HepG2 (cell line): ENCODE data around the gene MRPL50. TPM values are rescaled to one million over a fixed set of nuclear protein-coding genes. Genes with fewer than 3 reads are reported as not detected.

ENCODE experiments used
- ARNT ChIP-seq: fragments of 450-650 bp; IDR thresholded peaks from 2 replicates; pipeline ENCODE4 v1.6.1; 2017
- CHCHD3 ChIP-seq: sonication (generic); formaldehyde crosslinking; IDR thresholded peaks from 2 replicates; pipeline ENCODE4 v1.8.0; 2022; ENCODE audit warnings: mild to moderate bottlenecking, missing genetic modification reagents, moderate library complexity
- GFI1 ChIP-seq: sonication (generic); formaldehyde crosslinking; IDR thresholded peaks from 2 replicates; pipeline ENCODE4 v1.5.0; 2020; ENCODE audit warnings: missing genetic modification reagents, mild to moderate bottlenecking, borderline replicate concordance
- HNRNPK ChIP-seq: fragments of 200-400 bp; formaldehyde crosslinking; IDR thresholded peaks from 2 replicates; pipeline ENCODE4 v1.6.1; 2018; ENCODE audit warnings: low read length, low read depth, moderate library complexity, mild to moderate bottlenecking; ENCODE audit not compliant: poor library complexity, severe bottlenecking
- JUNB ChIP-seq: sonication (generic); formaldehyde crosslinking; IDR thresholded peaks from 2 replicates; pipeline ENCODE4 v1.8.0; 2022; ENCODE audit warnings: missing genetic modification reagents, mild to moderate bottlenecking, borderline replicate concordance
- SP1 ChIP-seq, 2 experiments: fragments of 450-650 bp in 1 of 2; sonication (generic) in 1 of 2; formaldehyde crosslinking in 1 of 2; IDR thresholded peaks; 2 replicates each; pipeline versions ENCODE4 v1.4.0 to v1.6.1; 2016 to 2020; ENCODE audit warnings: missing genetic modification reagents in 1 of 2
- SPEN ChIP-seq: sonication (generic); formaldehyde crosslinking; IDR thresholded peaks from 2 replicates; pipeline ENCODE4 v1.5.1; 2020; ENCODE audit warnings: low read depth, mild to moderate bottlenecking, missing genetic modification reagents
- ZMYM4 ChIP-seq: sonication (generic); formaldehyde crosslinking; IDR thresholded peaks from 2 replicates; pipeline ENCODE4 v1.8.1; 2023; ENCODE audit warnings: mild to moderate bottlenecking, missing genetic modification reagents
- ZNF274 ChIP-seq: sonication (generic); formaldehyde crosslinking; IDR thresholded peaks from 2 replicates; pipeline ENCODE4 v1.5.1; 2020; ENCODE audit warnings: mild to moderate bottlenecking, missing genetic modification reagents
- ZNF451 ChIP-seq: sonication (generic); formaldehyde crosslinking; IDR thresholded peaks from 2 replicates; pipeline ENCODE4 v1.5.0; 2020; ENCODE audit warnings: mild to moderate bottlenecking, missing genetic modification reagents
- ZNF772 ChIP-seq: sonication (generic); formaldehyde crosslinking; IDR thresholded peaks from 2 replicates; pipeline ENCODE4 v1.5.0; 2020; ENCODE audit warnings: mild to moderate bottlenecking, missing genetic modification reagents
- ZNF776 ChIP-seq: sonication (generic); formaldehyde crosslinking; IDR thresholded peaks from 2 replicates; pipeline ENCODE4 v1.4.0; 2020; ENCODE audit warnings: mild to moderate bottlenecking, missing genetic modification reagents
- polyA plus RNA-seq, 8 experiments: library from polyadenylated mRNA; depleted of rRNA in 3 of 8; stranded (reverse) in 7 of 8; unstranded in 1 of 8; fragments of >200 nt; fragmentation: Illumina TruSeq in 4 of 8; extraction: Trizol in 4 of 8; gene quantifications; 2 replicates each; pipeline versions ENCODE4 v1.2.1 to v1.2.3, GENCODE V29; 2011 to 2016; ENCODE audit warnings: low read depth in 4 of 8, missing spikeins in 1 of 8, mixed read lengths in 1 of 8; ENCODE audit not compliant: insufficient read depth in 1 of 8
- total RNA-seq, 5 experiments: library from RNA; depleted of rRNA; stranded (reverse); fragments of >200 nt; fragmentation: Illumina TruSeq; extraction: Trizol; gene quantifications; 2 replicates each; pipeline ENCODE4 v1.2.3, GENCODE V29; 2016; ENCODE audit warnings: low read depth in 1 of 5
- TF ChIP-seq, protein P1 (sequence below), 2 experiments: sonication (generic) in 1 of 2; formaldehyde crosslinking in 1 of 2; IDR thresholded peaks; 2 replicates each; pipeline versions ENCODE4 v1.6.1 to v1.9.0; 2014 to 2022; ENCODE audit warnings: antibody characterized with exemption in 1 of 2, borderline replicate concordance in 1 of 2, inconsistent platforms in 1 of 2, low read depth in 1 of 2, missing genetic modification reagents in 1 of 2
- TF ChIP-seq, protein P2 (sequence below): sonication (generic); formaldehyde crosslinking; IDR thresholded peaks from 2 replicates; pipeline ENCODE4 v1.8.1; 2023; ENCODE audit warnings: mild to moderate bottlenecking, missing genetic modification reagents, borderline replicate concordance
- TF ChIP-seq, protein P3 (sequence below): sonication (generic); formaldehyde crosslinking; IDR thresholded peaks from 2 replicates; pipeline ENCODE4 v1.4.0; 2020; ENCODE audit warnings: low read depth, mild to moderate bottlenecking, missing genetic modification reagents
- TF ChIP-seq, protein P4 (sequence below), 2 experiments: IDR thresholded peaks; 2 replicates each; pipeline ENCODE4 v1.6.1; 2011 to 2012; ENCODE audit warnings: low read length in 2 of 2, borderline replicate concordance in 1 of 2, low read depth in 1 of 2, mild to moderate bottlenecking in 1 of 2, moderate library complexity in 1 of 2

The MRPL50 gene
- total and polyA plus RNA-seq, 2 of the 13 experiments (the other 11 are each of a cell fraction or from before 2014, with no cell fraction given): 37.1 to 70.0 TPM

DNA sequence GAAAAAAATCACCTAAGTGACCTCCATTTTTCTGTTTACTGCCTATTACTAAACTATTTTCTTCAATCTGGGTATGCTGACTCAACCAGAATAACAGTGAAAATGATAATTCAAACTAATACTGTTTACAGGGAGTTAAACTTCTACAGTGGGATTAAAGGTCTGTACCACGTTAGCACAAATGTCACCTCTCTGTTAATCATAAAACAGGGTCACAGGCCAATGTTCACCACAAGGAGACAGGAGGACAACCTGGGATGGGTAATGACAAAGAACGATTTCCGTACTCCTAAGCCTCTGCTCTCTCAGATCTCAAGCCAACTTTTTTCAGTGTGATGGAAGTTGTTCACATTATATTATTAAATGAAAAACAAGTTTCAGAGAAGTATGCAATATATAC is 34.8 kb upstream of the MRPL50 start (continued):
- TF ChIP-seq, protein P1, sequence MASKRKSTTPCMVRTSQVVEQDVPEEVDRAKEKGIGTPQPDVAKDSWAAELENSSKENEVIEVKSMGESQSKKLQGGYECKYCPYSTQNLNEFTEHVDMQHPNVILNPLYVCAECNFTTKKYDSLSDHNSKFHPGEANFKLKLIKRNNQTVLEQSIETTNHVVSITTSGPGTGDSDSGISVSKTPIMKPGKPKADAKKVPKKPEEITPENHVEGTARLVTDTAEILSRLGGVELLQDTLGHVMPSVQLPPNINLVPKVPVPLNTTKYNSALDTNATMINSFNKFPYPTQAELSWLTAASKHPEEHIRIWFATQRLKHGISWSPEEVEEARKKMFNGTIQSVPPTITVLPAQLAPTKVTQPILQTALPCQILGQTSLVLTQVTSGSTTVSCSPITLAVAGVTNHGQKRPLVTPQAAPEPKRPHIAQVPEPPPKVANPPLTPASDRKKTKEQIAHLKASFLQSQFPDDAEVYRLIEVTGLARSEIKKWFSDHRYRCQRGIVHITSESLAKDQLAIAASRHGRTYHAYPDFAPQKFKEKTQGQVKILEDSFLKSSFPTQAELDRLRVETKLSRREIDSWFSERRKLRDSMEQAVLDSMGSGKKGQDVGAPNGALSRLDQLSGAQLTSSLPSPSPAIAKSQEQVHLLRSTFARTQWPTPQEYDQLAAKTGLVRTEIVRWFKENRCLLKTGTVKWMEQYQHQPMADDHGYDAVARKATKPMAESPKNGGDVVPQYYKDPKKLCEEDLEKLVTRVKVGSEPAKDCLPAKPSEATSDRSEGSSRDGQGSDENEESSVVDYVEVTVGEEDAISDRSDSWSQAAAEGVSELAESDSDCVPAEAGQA (IDR thresholded peaks at IDR 0.05; ENCODE audit: low read depth): no peak
- TF ChIP-seq, protein P1 (CRISPR knock-in tag; IDR thresholded peaks at IDR 0.05; ENCODE audit: borderline replicate concordance): no peak
- no peak for TF ChIP-seq ZNF274 (CRISPR knock-in tag)
- TF ChIP-seq, protein P2, sequence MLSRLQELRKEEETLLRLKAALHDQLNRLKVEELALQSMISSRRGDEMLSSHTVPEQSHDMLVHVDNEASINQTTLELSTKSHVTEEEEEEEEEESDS (CRISPR knock-in tag): no peak
- TF ChIP-seq, protein P3, sequence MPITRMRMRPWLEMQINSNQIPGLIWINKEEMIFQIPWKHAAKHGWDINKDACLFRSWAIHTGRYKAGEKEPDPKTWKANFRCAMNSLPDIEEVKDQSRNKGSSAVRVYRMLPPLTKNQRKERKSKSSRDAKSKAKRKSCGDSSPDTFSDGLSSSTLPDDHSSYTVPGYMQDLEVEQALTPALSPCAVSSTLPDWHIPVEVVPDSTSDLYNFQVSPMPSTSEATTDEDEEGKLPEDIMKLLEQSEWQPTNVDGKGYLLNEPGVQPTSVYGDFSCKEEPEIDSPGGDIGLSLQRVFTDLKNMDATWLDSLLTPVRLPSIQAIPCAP (CRISPR knock-in tag): no peak
- TF ChIP-seq, protein P4, sequence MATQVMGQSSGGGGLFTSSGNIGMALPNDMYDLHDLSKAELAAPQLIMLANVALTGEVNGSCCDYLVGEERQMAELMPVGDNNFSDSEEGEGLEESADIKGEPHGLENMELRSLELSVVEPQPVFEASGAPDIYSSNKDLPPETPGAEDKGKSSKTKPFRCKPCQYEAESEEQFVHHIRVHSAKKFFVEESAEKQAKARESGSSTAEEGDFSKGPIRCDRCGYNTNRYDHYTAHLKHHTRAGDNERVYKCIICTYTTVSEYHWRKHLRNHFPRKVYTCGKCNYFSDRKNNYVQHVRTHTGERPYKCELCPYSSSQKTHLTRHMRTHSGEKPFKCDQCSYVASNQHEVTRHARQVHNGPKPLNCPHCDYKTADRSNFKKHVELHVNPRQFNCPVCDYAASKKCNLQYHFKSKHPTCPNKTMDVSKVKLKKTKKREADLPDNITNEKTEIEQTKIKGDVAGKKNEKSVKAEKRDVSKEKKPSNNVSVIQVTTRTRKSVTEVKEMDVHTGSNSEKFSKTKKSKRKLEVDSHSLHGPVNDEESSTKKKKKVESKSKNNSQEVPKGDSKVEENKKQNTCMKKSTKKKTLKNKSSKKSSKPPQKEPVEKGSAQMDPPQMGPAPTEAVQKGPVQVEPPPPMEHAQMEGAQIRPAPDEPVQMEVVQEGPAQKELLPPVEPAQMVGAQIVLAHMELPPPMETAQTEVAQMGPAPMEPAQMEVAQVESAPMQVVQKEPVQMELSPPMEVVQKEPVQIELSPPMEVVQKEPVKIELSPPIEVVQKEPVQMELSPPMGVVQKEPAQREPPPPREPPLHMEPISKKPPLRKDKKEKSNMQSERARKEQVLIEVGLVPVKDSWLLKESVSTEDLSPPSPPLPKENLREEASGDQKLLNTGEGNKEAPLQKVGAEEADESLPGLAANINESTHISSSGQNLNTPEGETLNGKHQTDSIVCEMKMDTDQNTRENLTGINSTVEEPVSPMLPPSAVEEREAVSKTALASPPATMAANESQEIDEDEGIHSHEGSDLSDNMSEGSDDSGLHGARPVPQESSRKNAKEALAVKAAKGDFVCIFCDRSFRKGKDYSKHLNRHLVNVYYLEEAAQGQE (IDR thresholded peaks at IDR 0.05; ENCODE audit: borderline replicate concordance in 1 of 2, low read depth in 1 of 2, low read length in 2 of 2): no peak
- no peak for TF ChIP-seq ZNF776
- TF ChIP-seq GFI1 (CRISPR knock-in tag): peak; percentile 92
- peak; percentile 23; the same call in 1 of the 2 replicates for TF ChIP-seq SPEN
- no peak; the same call in 1 of the 2 replicates for TF ChIP-seq JUNB (CRISPR knock-in tag)
- no peak for TF ChIP-seq SP1 (IDR thresholded peaks at IDR 0.05)
- no peak for TF ChIP-seq SP1 (CRISPR knock-in tag; IDR thresholded peaks at IDR 0.05)
- TF ChIP-seq HNRNPK: no peak
- no peak for TF ChIP-seq CHCHD3 (CRISPR knock-in tag)
- TF ChIP-seq ZNF451 (CRISPR knock-in tag): no peak
- TF ChIP-seq ZMYM4 (CRISPR knock-in tag): peak; percentile 93
- TF ChIP-seq ARNT: no peak
- TF ChIP-seq ZNF772: no peak
